GM12878 (cell line): ENCODE results near the gene VSTM2B. TPM values are rescaled to one million over a fixed set of nuclear protein-coding genes. Genes with fewer than 3 reads are reported as not detected.

Experiments
- ATAC-seq: fragments of 200-7000 bp; cut with Tn5 transposase; 3 replicates; pipeline ENCODE4 v1.9.1; 2020; ENCODE audit warnings: mild to moderate bottlenecking, moderate library complexity
- BruUV-seq: library from RNA; stranded (reverse); fragments of 400-500 nt; replicated peaks from 2 replicates; lab custom pipeline; 2021; lab: Mats Ljungman, UMichigan
- CTCF ChIA-PET: fragments of 300-600 bp; sonication (Branson Sonifier 250); formaldehyde crosslinking; extraction: SDS; loops from one replicate; lab custom pipeline; 2021; ENCODE audit warnings: inconsistent platforms; lab: Yijun Ruan, JAX
- POLR2A ChIA-PET: fragments of 350-600 bp; formaldehyde crosslinking; extraction: SDS; loops from one replicate; lab custom pipeline; 2021; ENCODE audit warnings: inconsistent platforms; lab: Charles Lee
- RAD21 ChIA-PET: fragments of 300-600 bp; sonication (Branson Sonifier 250); formaldehyde crosslinking; loops from one replicate; lab custom pipeline; 2023; ENCODE audit warnings: antibody characterized with exemption; ENCODE audit not compliant: unreplicated experiment; lab: Charles Lee
- SMC1A ChIA-PET: fragments of 300-600 bp; sonication (Branson Sonifier 250); formaldehyde crosslinking; loops from one replicate; lab custom pipeline; 2023; ENCODE audit not compliant: unreplicated experiment, uncharacterized antibody; lab: Charles Lee
- DNase-seq: peaks from one replicate; pipeline ENCODE4 v3.0.0-alpha.2; 2011; ENCODE audit warnings: low read depth, low spot score
- FAIRE-seq: peaks from 3 replicates; lab custom pipeline; 2011; peaks lifted over from hg19 to GRCh38; lab: Jason Lieb, UNC
- H2AFZ ChIP-seq: 2 replicates; pipeline ENCODE4 v1.6.0; 2011; ENCODE audit warnings: low read depth, low read length, control low read depth; ENCODE audit not compliant: control insufficient read depth
- H3K27ac ChIP-seq: 2 replicates; pipeline ENCODE4 v1.5.1; 2011; ENCODE audit warnings: control low read depth; ENCODE audit not compliant: control insufficient read depth, insufficient read depth
- H3K27me3 ChIP-seq, 2 experiments: replicated peaks in 1 of 2; 2 replicates each; pipeline versions ENCODE4 v1.6.0 to v1.6.1; 2011; ENCODE audit warnings: low read length in 1 of 2; ENCODE audit not compliant: control insufficient read depth in 2 of 2, insufficient read depth in 2 of 2
- H3K36me3 ChIP-seq, 2 experiments: 2 replicates each; pipeline ENCODE4 v1.5.1; 2011; ENCODE audit warnings: low read length in 1 of 2; ENCODE audit not compliant: control insufficient read depth in 2 of 2, insufficient read depth in 2 of 2
- H3K4me1 ChIP-seq: 2 replicates; pipeline ENCODE4 v1.6.1; 2011; ENCODE audit warnings: mild to moderate bottlenecking, low read length, moderate library complexity, mixed read lengths; ENCODE audit not compliant: control insufficient read depth, insufficient read depth
- H3K4me2 ChIP-seq: 2 replicates; pipeline ENCODE4 v1.6.0; 2011; ENCODE audit warnings: control low read depth; ENCODE audit not compliant: control insufficient read depth, insufficient read depth
- H3K4me3 ChIP-seq: fragments of 200-600 bp; sonication (generic); 2 replicates; pipeline ENCODE4 v1.5.1; 2016
- H3K79me2 ChIP-seq: 2 replicates; pipeline ENCODE4 v1.6.0; 2011; ENCODE audit warnings: low read length; ENCODE audit not compliant: control insufficient read depth, insufficient read depth
- H3K9ac ChIP-seq: 2 replicates; pipeline ENCODE4 v1.8.0; 2011; ENCODE audit warnings: low read length, control low read depth, mixed read lengths; ENCODE audit not compliant: control insufficient read depth, insufficient read depth
- H3K9me3 ChIP-seq: replicated peaks from 3 replicates; pipeline ENCODE4 v1.5.1; 2011; ENCODE audit warnings: mild to moderate bottlenecking, low read length; ENCODE audit not compliant: control insufficient read depth, insufficient read depth
- H4K20me1 ChIP-seq: 2 replicates; pipeline ENCODE4 v1.6.0; 2011; ENCODE audit not compliant: control insufficient read depth, insufficient read depth
- CEBPB ChIP-seq, 2 experiments: fragments of 150-350 bp in 1 of 2; IDR thresholded peaks; 2 replicates each; pipeline ENCODE4 v1.6.1; 2012 to 2014; ENCODE audit warnings: low read depth in 2 of 2, low read length in 2 of 2, borderline replicate concordance in 1 of 2, inconsistent platforms in 1 of 2
- EED ChIP-seq: sonication (generic); IDR thresholded peaks from 2 replicates; pipeline ENCODE4 v1.6.1; 2016; ENCODE audit warnings: antibody characterized with exemption, low read depth
- PKNOX1 ChIP-seq: fragments of 450-650 bp; IDR thresholded peaks from 2 replicates; pipeline ENCODE4 v1.6.1; 2016; ENCODE audit warnings: mild to moderate bottlenecking
- SIN3A ChIP-seq: IDR thresholded peaks from 2 replicates; pipeline ENCODE4 v1.6.1; 2012; ENCODE audit warnings: low read depth, low read length, improper control_type of control experiment
- SMARCA5 ChIP-seq: fragments of 450-650 bp; IDR thresholded peaks from 2 replicates; pipeline ENCODE4 v1.6.1; 2017; ENCODE audit warnings: mild to moderate bottlenecking
- ZBTB40 ChIP-seq: fragments of 450-650 bp; IDR thresholded peaks from 2 replicates; pipeline ENCODE4 v1.6.1; 2016; ENCODE audit warnings: mild to moderate bottlenecking, moderate library complexity, borderline replicate concordance
- ZNF384 ChIP-seq: IDR thresholded peaks from 2 replicates; pipeline ENCODE4 v1.6.1; 2012; ENCODE audit warnings: low read depth, mild to moderate bottlenecking, low read length, improper control_type of control experiment, borderline replicate concordance
- ZNF592 ChIP-seq: fragments of 450-650 bp; IDR thresholded peaks from 2 replicates; pipeline ENCODE4 v1.6.1; 2017; ENCODE audit warnings: mild to moderate bottlenecking, moderate library complexity
- WGBS: methylation state at CpG from one replicate; pipeline ENCODE4 v1.1.6; 2016; ENCODE audit warnings: low lambda C conversion rate; ENCODE audit not compliant: insufficient replicate concordance, insufficient coverage; ENCODE audit errors: missing lambda C conversion rate; 5-methylcytosine and 5-hydroxymethylcytosine counted together
- in situ Hi-C: fragments of 300-500 bp; cut with MboI; formaldehyde crosslinking; loops from 9 replicates; pipeline ENCODE4 v1.14.3; 2018; ENCODE audit warnings: mixed read lengths
- intact Hi-C: fragments of 100-400 bp; cut with micrococcal nuclease; formaldehyde crosslinking; loops from one replicate; pipeline ENCODE4 v1.14.2; 2022; ENCODE audit not compliant: unreplicated experiment
- polyA plus RNA-seq, 11 experiments: library from polyadenylated mRNA; depleted of rRNA in 4 of 11; unstranded in 6 of 11; stranded (reverse) in 5 of 11; fragments of >200 nt; fragmentation: Nextera tagmentation in 4 of 11; fragmentation: Illumina TruSeq in 1 of 11; extraction: Ambion mirVana in 4 of 11; extraction: Trizol in 1 of 11; gene quantifications; 1 replicate in 1 of 11; 2 replicates in 10 of 11; pipeline versions ENCODE4 v1.2.1 to v1.2.3, GENCODE V29; 2011 to 2016; ENCODE audit warnings: inconsistent platforms in 2 of 11, missing spikeins in 2 of 11, low read depth in 1 of 11
- total RNA-seq, 4 experiments: library from RNA; depleted of rRNA in 3 of 4; stranded (reverse); fragments of >200 nt in 3 of 4; fragmentation: Illumina TruSeq in 1 of 4; extraction: Trizol in 1 of 4; gene quantifications; 2 replicates each; pipeline versions ENCODE4 v1.2.1 to v1.2.3, GENCODE V29; 2013 to 2021

Gene VSTM2B
- total and polyA plus RNA-seq, 10 of the 15 experiments (the other 5 are each of a cell fraction or from before 2014, with no cell fraction given), result not detected

- Histone ChIP-seq H3K27ac (no peak overlapping the region), H3K79me2 (no peaks in the 10 kb centered on the region), H2AFZ (no peak overlapping the region), H3K36me3 (no peaks in the 10 kb centered on the region), H3K4me1 (no peaks in the 10 kb centered on the region), H3K4me3 (no peak overlapping the region), H3K9ac (no peak overlapping the region), H4K20me1 (no peaks in the 10 kb centered on the region), H3K9me3 (no peaks in the 10 kb centered on the region; the same call in 2 of the 3 replicates), H3K27me3 (no peaks in the 10 kb centered on the region), H3K4me2 (no peak overlapping the region)
- FAIRE-seq (no peak), ATAC-seq (no peak), DNase-seq (no peak)
- in situ Hi-C loops, result no loop called here
- intact Hi-C loops, result loop anchor here (10.0 kb wide), 1 partner anchor 115 kb away; no protein-coding TSS in a partner anchor
- ChIA-PET RAD21 (no interaction called here), POLR2A (no interaction called here), CTCF (no interaction called here), SMC1A (no interaction called here)
- no peak for TF ChIP-seq ZNF384
- TF ChIP-seq SIN3A, result no peak
- no peak for TF ChIP-seq ZNF592
- no peak for TF ChIP-seq SMARCA5
- no peak for TF ChIP-seq PKNOX1
- no peak for TF ChIP-seq CEBPB (IDR thresholded peaks at IDR 0.05; ENCODE audit: borderline replicate concordance in 1 of 2, low read depth in 2 of 2, low read length in 2 of 2)
- TF ChIP-seq EED, result no peak
- no peak for TF ChIP-seq ZBTB40
- BruUV-seq, result no TSS peak
- 28% methylated on average over 3 of the region's 3 CpGs for WGBS
These were observed 45.9 kb upstream of the VSTM2B start for GRCh38 chr19:29479941-29480340.
